ENCODE data around the gene HOXC11. TPM values are rescaled to one million over a fixed set of nuclear protein-coding genes. Genes with fewer than 3 reads are reported as not detected.

The HOXC11 gene
- polyA plus RNA-seq, 4 donors, result 0.03 to 1.1 (median 0.63) TPM

DNA sequence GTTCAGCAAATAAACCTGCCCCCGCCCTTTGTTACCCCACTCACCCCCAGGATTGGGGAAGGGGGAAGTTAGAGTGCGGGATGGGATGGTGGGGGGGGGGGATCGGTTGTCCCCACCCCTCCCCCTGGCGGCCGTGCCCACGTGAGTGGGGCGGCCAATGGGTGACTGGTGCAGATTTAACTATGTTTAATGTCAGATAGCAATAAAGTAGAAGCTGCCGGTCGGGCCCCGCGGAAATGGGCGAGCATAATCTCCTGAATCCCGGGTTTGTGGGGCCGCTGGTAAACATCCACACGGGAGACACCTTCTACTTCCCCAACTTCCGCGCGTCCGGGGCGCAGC is 18.3 kb upstream of the HOXC11 start, which contains the start of gene HOXC12:
Gene HOXC12 (plus strand): TSS at position 210 of the 342 bp plus-strand sequence. CDS start 27 bp downstream, at position 237.
- H3K4me3 ChIP-seq (ENCODE audit: low read depth in 1 of 3, low read length in 3 of 3), result no peak within 1 kb of the TSS
- H3K27me3 ChIP-seq (ENCODE audit: control insufficient read depth in 3 of 3, insufficient read depth in 3 of 3, low read length in 3 of 3), result peaks cover 24 to 99% (median 89%) of the 10 kb centered on the region in 3 donors
- DNase-seq, result no peak
- H3K27ac ChIP-seq (ENCODE audit: low read depth in 1 of 3, low read length in 2 of 3), result no peak within 1 kb of the TSS
- H3K36me3 ChIP-seq (ENCODE audit: control insufficient read depth in 3 of 3, insufficient read depth in 2 of 3, low read depth in 1 of 3, low read length in 3 of 3), result no peaks in the 10 kb centered on the region
- H3K4me1 ChIP-seq (ENCODE audit: control insufficient read depth in 3 of 3, insufficient read depth in 2 of 3, low read depth in 1 of 3, low read length in 2 of 3), result no peaks in the 10 kb centered on the region
- no peaks in the 10 kb centered on the region for H3K9me3 ChIP-seq (ENCODE audit: control insufficient read depth in 2 of 2, insufficient read depth in 1 of 2, low read depth in 1 of 2, low read length in 1 of 2)
- FAIRE-seq, result no peak
- WGBS, 3 donors, result 4 to 5% (median 4%) methylated on average over 20 of the region's 20 CpGs

DNA sequence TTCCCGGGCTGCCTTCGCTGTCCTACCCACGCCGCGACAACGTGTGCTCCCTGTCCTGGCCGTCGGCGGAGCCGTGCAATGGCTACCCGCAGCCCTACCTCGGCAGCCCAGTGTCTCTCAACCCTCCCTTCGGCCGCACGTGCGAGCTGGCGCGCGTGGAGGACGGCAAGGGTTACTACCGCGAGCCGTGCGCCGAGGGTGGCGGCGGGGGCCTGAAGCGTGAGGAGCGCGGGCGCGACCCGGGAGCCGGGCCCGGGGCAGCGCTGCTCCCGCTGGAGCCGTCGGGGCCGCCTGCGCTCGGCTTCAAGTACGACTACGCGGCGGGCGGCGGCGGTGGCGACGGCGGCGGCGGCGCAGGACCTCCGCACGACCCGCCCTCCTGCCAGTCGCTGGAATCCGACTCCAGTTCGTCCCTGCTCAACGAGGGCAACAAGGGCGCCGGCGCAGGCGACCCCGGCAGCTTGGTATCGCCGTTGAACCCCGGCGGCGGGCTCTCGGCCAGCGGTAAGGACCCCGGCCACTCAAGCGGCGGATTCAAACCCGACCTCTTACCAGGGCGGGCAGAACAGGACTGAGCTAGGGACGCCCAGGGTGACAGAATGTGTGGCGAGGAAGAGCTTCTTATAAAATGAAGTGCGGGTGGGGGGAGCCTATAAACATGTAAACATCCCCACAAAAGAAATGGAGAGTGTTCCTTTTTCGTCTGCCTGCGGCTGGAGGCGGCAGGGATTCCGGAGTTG is 17.7 kb upstream of the HOXC11 start:
- FAIRE-seq (no peak), DNase-seq (no peak)
- peaks cover 22 to 99% (median 89%) of the 10 kb centered on the region in 3 donors for H3K27me3 ChIP-seq (ENCODE audit: control insufficient read depth in 3 of 3, insufficient read depth in 3 of 3, low read length in 3 of 3)
- H3K4me3 ChIP-seq (ENCODE audit: low read depth in 1 of 3, low read length in 3 of 3), result no peak overlapping the region
- H3K4me1 ChIP-seq (ENCODE audit: control insufficient read depth in 3 of 3, insufficient read depth in 2 of 3, low read depth in 1 of 3, low read length in 2 of 3), result no peaks in the 10 kb centered on the region
- no peak overlapping the region for H3K27ac ChIP-seq (ENCODE audit: low read depth in 1 of 3, low read length in 2 of 3)
- no peaks in the 10 kb centered on the region for H3K36me3 ChIP-seq (ENCODE audit: control insufficient read depth in 3 of 3, insufficient read depth in 2 of 3, low read depth in 1 of 3, low read length in 3 of 3)
- H3K9me3 ChIP-seq (ENCODE audit: control insufficient read depth in 2 of 2, insufficient read depth in 1 of 2, low read depth in 1 of 2, low read length in 1 of 2), result no peaks in the 10 kb centered on the region
- WGBS, 3 donors, result 4 to 7% (median 5%) methylated on average over 80 to 86 of the region's 86 CpGs

DNA sequence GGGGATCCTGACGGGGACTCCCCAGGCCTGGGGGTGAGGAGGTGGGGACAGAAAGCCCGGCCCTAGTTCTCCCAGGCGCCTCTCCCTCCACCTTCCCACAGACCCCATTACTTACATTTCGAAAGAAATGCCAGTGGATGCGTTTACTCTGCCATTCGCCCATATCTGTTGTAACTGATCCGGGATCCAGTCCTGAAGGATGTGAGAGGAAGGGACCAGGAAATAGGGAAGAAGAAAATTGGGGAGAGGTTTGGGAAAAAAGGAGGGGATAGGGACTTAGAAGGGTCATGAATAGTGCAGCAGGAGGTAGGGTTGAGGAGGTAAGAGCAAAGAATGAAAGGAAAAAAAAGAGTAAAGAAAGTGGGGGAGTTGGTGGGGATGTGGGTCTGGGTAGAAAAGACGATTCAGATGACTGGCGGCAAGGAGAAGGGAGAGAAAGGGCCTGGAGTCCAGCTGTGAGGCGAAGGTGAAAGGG is 17.1 kb upstream of the HOXC11 start:
- Histone ChIP-seq H3K27ac (ENCODE audit: low read depth in 1 of 3, low read length in 2 of 3) (no peak overlapping the region), H3K4me3 (ENCODE audit: low read depth in 1 of 3, low read length in 3 of 3) (no peak overlapping the region), H3K36me3 (ENCODE audit: control insufficient read depth in 3 of 3, insufficient read depth in 2 of 3, low read depth in 1 of 3, low read length in 3 of 3) (no peaks in the 10 kb centered on the region), H3K27me3 (ENCODE audit: control insufficient read depth in 3 of 3, insufficient read depth in 3 of 3, low read length in 3 of 3) (peaks cover 22 to 99% (median 88%) of the 10 kb centered on the region in 3 donors), H3K9me3 (ENCODE audit: control insufficient read depth in 2 of 2, insufficient read depth in 1 of 2, low read depth in 1 of 2, low read length in 1 of 2) (no peaks in the 10 kb centered on the region), H3K4me1 (ENCODE audit: control insufficient read depth in 3 of 3, insufficient read depth in 2 of 3, low read depth in 1 of 3, low read length in 2 of 3) (no peaks in the 10 kb centered on the region)
- FAIRE-seq (no peak), DNase-seq (no peak)
- 6 to 9% (median 9%) methylated on average over 10 of the region's 10 CpGs for WGBS, 3 donors

DNA sequence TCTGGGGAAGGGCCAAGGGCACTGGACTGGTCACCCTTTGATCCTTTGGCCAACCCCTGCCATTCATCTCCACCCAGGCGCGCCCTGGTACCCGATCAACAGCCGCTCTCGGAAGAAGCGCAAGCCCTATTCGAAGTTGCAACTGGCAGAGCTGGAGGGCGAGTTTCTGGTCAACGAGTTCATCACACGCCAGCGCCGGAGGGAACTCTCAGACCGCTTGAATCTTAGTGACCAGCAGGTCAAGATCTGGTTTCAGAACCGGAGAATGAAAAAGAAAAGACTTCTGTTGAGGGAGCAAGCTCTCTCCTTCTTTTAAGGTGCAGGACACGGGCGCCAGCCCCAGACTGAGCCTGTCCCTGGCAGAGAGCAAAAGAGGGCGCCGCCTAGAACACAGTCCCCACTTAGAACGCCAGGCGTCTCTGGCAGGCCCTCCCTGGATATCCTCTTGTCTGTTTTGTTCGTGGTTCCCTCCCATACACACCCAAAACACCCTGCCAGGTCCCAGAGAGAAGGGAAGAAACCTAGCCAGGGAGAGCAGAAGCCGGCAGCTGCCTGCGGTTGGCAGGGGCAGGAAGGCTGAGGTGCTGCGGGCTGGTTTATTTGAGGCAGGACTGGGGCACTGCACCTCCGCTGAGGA is 16.6 kb upstream of the HOXC11 start:
- Histone ChIP-seq H3K27me3 (ENCODE audit: control insufficient read depth in 3 of 3, insufficient read depth in 3 of 3, low read length in 3 of 3) (peaks cover 17 to 99% (median 88%) of the 10 kb centered on the region in 3 donors), H3K36me3 (ENCODE audit: control insufficient read depth in 3 of 3, insufficient read depth in 2 of 3, low read depth in 1 of 3, low read length in 3 of 3) (no peaks in the 10 kb centered on the region), H3K9me3 (ENCODE audit: control insufficient read depth in 2 of 2, insufficient read depth in 1 of 2, low read depth in 1 of 2, low read length in 1 of 2) (no peaks in the 10 kb centered on the region), H3K4me1 (ENCODE audit: control insufficient read depth in 3 of 3, insufficient read depth in 2 of 3, low read depth in 1 of 3, low read length in 2 of 3) (no peaks in the 10 kb centered on the region), H3K4me3 (ENCODE audit: low read depth in 1 of 3, low read length in 3 of 3) (no peak overlapping the region), H3K27ac (ENCODE audit: low read depth in 1 of 3, low read length in 2 of 3) (no peak overlapping the region)
- DNase-seq (no peak), FAIRE-seq (no peak)
- 4 to 9% (median 8%) methylated on average over 25 of the region's 25 CpGs for WGBS, 3 donors

DNA sequence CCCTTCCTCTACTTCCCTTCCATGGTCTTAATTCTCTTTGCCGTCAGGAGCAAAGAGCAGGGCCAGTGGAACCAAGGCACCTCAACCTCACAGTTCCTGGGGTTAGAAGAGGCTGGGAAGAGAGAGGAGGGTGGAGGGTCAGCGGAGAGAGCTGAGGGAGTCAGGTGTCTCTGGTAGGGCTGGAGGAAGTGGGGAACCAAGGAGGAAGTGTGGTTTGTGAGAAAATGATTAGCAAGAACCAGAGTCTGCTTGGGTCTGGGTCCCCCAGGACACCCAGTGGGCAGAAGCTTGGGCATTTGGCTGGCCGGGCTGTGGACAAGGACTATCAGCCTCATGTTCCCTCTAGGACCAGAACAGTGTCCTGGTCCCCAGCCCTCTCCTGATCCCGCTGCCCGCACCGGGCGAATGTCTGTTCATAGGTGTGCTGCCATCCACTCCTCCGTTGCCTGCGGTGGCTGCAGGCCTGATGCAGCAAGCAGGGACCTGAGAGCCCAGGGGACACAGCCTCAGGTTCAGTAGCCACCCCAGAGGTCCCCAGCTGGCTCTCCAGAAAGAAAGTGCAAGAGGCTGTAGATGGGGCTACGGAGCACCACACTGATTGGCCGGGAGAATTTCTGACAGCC is 15.9 kb upstream of the HOXC11 start:
- Histone ChIP-seq H3K4me3 (ENCODE audit: low read depth in 1 of 3, low read length in 3 of 3) (no peak overlapping the region), H3K9me3 (ENCODE audit: control insufficient read depth in 2 of 2, insufficient read depth in 1 of 2, low read depth in 1 of 2, low read length in 1 of 2) (no peaks in the 10 kb centered on the region), H3K36me3 (ENCODE audit: control insufficient read depth in 3 of 3, insufficient read depth in 2 of 3, low read depth in 1 of 3, low read length in 3 of 3) (no peaks in the 10 kb centered on the region), H3K27me3 (ENCODE audit: control insufficient read depth in 3 of 3, insufficient read depth in 3 of 3, low read length in 3 of 3) (peaks cover 14 to 99% (median 88%) of the 10 kb centered on the region in 3 donors), H3K4me1 (ENCODE audit: control insufficient read depth in 3 of 3, insufficient read depth in 2 of 3, low read depth in 1 of 3, low read length in 2 of 3) (no peaks in the 10 kb centered on the region), H3K27ac (ENCODE audit: low read depth in 1 of 3, low read length in 2 of 3) (no peak overlapping the region)
- FAIRE-seq, result no peak
- no peak for DNase-seq
- 10 to 23% (median 12%) methylated on average over 11 of the region's 11 CpGs for WGBS, 3 donors

DNA sequence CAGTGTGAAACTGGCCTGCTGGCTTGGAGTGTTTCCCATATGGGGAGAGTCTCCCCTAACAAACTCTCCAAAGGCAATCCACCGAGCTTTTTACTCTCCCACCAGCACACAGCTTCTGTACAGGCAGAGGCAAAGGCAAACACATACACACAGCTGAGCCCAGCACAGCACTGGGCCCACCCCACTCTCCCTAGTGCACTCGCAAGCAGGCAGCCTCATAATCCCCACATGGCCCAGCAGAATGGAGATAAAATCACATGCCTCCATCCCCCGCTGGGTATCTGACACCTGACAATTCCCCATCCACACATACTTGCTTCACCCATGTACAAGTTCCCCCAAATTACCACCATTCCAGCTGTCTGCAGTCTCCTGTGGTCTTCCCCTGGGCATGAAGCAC is 14.8 kb upstream of the HOXC11 start:
- Histone ChIP-seq H3K27me3 (ENCODE audit: control insufficient read depth in 3 of 3, insufficient read depth in 3 of 3, low read length in 3 of 3) (peaks cover 14 to 99% (median 83%) of the 10 kb centered on the region in 3 donors), H3K36me3 (ENCODE audit: control insufficient read depth in 3 of 3, insufficient read depth in 2 of 3, low read depth in 1 of 3, low read length in 3 of 3) (no peaks in the 10 kb centered on the region), H3K27ac (ENCODE audit: low read depth in 1 of 3, low read length in 2 of 3) (no peak overlapping the region), H3K4me3 (ENCODE audit: low read depth in 1 of 3, low read length in 3 of 3) (no peak overlapping the region), H3K9me3 (ENCODE audit: control insufficient read depth in 2 of 2, insufficient read depth in 1 of 2, low read depth in 1 of 2, low read length in 1 of 2) (no peaks in the 10 kb centered on the region), H3K4me1 (ENCODE audit: control insufficient read depth in 3 of 3, insufficient read depth in 2 of 3, low read depth in 1 of 3, low read length in 2 of 3) (peaks cover 0 to under 1% (median 0%) of the 10 kb centered on the region in 3 donors)
- no peak for FAIRE-seq
- WGBS, 3 donors, result 14 to 20% (median 16%) methylated on average over 3 of the region's 3 CpGs
- no peak for DNase-seq

DNA sequence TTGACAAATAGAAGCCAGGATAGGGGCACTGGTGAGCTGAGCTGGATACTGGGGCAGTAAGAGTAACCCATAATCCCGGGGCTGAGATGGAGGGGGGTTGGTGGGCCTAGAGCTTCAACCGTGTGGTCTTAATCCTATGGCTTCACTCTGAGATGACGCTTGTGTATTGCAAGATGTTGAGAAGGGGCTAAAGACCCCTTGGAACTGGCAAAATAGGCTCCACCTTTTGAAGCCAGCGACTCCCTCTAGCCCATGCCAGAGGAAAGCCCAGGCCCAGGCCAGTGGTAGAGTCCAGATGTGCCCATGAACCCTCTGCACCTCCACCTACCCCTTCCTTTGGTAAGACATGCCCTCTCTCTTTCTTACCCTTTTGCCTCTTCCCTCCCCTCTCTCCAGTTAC is 13.6 kb upstream of the HOXC11 start:
- H3K4me3 ChIP-seq (ENCODE audit: low read depth in 1 of 3, low read length in 3 of 3), result no peak overlapping the region
- DNase-seq (no peak), FAIRE-seq (no peak)
- no peaks in the 10 kb centered on the region for H3K36me3 ChIP-seq (ENCODE audit: control insufficient read depth in 3 of 3, insufficient read depth in 2 of 3, low read depth in 1 of 3, low read length in 3 of 3)
- H3K4me1 ChIP-seq (ENCODE audit: control insufficient read depth in 3 of 3, insufficient read depth in 2 of 3, low read depth in 1 of 3, low read length in 2 of 3), result peaks cover 0 to 4% (median 0%) of the 10 kb centered on the region in 3 donors
- no peaks in the 10 kb centered on the region for H3K9me3 ChIP-seq (ENCODE audit: control insufficient read depth in 2 of 2, insufficient read depth in 1 of 2, low read depth in 1 of 2, low read length in 1 of 2)
- H3K27me3 ChIP-seq (ENCODE audit: control insufficient read depth in 3 of 3, insufficient read depth in 3 of 3, low read length in 3 of 3), result peaks cover 14 to 99% (median 83%) of the 10 kb centered on the region in 3 donors
- no peak overlapping the region for H3K27ac ChIP-seq (ENCODE audit: low read depth in 1 of 3, low read length in 2 of 3)
- 8 to 16% (median 10%) methylated on average over 4 of the region's 4 CpGs for WGBS, 3 donors

DNA sequence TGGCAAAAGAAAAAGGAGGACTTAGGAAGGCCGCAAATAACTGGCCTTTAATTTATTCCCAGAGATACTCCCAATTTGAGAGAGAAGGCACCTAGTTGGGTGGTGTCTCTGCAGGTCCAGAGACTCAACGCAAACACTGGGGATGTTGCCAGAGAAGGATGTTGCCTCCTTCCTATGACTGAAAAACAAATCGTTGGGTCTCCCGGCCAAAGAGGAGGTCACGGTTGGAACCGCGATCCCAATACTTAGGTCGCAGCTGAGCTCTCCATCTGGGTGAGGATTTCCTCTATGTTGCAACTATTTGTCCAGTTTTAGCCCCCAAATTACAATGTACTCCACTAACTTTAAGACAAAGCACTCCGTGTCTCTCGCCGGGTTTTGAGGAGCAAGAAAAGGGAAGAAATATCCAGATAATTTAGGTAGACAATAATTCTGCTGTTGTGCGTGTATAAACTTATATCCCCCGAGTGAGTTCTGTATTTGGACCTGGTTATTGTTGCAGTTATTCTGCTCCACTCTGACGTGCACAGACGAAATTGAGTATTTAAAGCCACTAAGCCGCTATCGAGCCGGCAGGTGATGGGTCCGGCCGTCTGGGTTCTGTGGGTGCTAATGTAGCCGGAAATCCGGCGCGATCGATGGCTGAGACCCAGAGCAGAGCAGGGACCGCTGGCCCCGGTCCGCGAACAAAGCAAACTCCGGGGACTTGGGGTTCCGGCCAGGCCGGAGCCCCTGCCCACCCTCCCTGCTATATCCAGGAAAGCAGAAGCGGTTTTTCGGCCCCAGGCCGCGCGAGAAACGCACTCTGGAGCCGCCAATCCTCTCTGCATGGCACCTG is 12.5 kb upstream of the HOXC11 start:
- no peak overlapping the region for H3K4me3 ChIP-seq (ENCODE audit: low read depth in 1 of 3, low read length in 3 of 3)
- H3K27ac ChIP-seq (ENCODE audit: low read depth in 1 of 3, low read length in 2 of 3), result no peak overlapping the region
- no peaks in the 10 kb centered on the region for H3K9me3 ChIP-seq (ENCODE audit: control insufficient read depth in 2 of 2, insufficient read depth in 1 of 2, low read depth in 1 of 2, low read length in 1 of 2)
- H3K4me1 ChIP-seq (ENCODE audit: control insufficient read depth in 3 of 3, insufficient read depth in 2 of 3, low read depth in 1 of 3, low read length in 2 of 3), result peaks cover 0 to 4% (median 0%) of the 10 kb centered on the region in 3 donors
- 10 to 13% (median 13%) methylated on average over 35 to 39 of the region's 39 CpGs for WGBS, 3 donors
- FAIRE-seq (no peak), DNase-seq (no peak)
- H3K27me3 ChIP-seq (ENCODE audit: control insufficient read depth in 3 of 3, insufficient read depth in 3 of 3, low read length in 3 of 3), result peaks cover 7 to 100% (median 82%) of the 10 kb centered on the region in 3 donors
- H3K36me3 ChIP-seq (ENCODE audit: control insufficient read depth in 3 of 3, insufficient read depth in 2 of 3, low read depth in 1 of 3, low read length in 3 of 3), result no peaks in the 10 kb centered on the region

Data from small intestine (tissue), 7 donors.